BE2C (cell line): ENCODE data around the gene LAMA2.

ENCODE experiments used
- DNase-seq: peaks from one replicate; pipeline ENCODE4 v3.0.0-alpha.2; 2020
- H3K27me3 ChIP-seq: fragments of 250-450 bp; sonication (Bioruptor Pico); 2 replicates; pipeline ENCODE4 v1.5.1; 2020; ENCODE audit warnings: mild to moderate bottlenecking
- H3K36me3 ChIP-seq: fragments of 250-450 bp; sonication (Bioruptor Pico); 2 replicates; pipeline ENCODE4 v1.5.1; 2020; ENCODE audit warnings: mild to moderate bottlenecking
- H3K4me1 ChIP-seq: fragments of 250-450 bp; sonication (Bioruptor Pico); 2 replicates; pipeline ENCODE4 v1.5.1; 2020
- H3K4me3 ChIP-seq: 2 replicates; pipeline ENCODE4 v1.5.1; 2011; ENCODE audit warnings: low read depth, low read length
- H3K9me3 ChIP-seq: fragments of 250-450 bp; sonication (Bioruptor Pico); 2 replicates; pipeline ENCODE4 v1.5.1; 2020
- TF ChIP-seq, protein P1 (sequence below): IDR thresholded peaks from 2 replicates; pipeline ENCODE4 v1.5.1; 2012; ENCODE audit warnings: mild to moderate bottlenecking, low read depth, low read length

Gene LAMA2

GRCh38 chr6:129177801-129178200, 294.9 kb downstream of the LAMA2 start:
- TF ChIP-seq, protein P1, sequence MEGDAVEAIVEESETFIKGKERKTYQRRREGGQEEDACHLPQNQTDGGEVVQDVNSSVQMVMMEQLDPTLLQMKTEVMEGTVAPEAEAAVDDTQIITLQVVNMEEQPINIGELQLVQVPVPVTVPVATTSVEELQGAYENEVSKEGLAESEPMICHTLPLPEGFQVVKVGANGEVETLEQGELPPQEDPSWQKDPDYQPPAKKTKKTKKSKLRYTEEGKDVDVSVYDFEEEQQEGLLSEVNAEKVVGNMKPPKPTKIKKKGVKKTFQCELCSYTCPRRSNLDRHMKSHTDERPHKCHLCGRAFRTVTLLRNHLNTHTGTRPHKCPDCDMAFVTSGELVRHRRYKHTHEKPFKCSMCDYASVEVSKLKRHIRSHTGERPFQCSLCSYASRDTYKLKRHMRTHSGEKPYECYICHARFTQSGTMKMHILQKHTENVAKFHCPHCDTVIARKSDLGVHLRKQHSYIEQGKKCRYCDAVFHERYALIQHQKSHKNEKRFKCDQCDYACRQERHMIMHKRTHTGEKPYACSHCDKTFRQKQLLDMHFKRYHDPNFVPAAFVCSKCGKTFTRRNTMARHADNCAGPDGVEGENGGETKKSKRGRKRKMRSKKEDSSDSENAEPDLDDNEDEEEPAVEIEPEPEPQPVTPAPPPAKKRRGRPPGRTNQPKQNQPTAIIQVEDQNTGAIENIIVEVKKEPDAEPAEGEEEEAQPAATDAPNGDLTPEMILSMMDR: no peak
- H3K9me3 ChIP-seq: no peaks in the 10 kb centered on the region
- no peaks in the 10 kb centered on the region for H3K27me3 ChIP-seq
- no peaks in the 10 kb centered on the region for H3K4me1 ChIP-seq
- no peak overlapping the region for H3K4me3 ChIP-seq
- DNase-seq: no peak
- no peaks in the 10 kb centered on the region for H3K36me3 ChIP-seq

GRCh38 chr6:129179283-129179682, 296.3 kb downstream of the LAMA2 start:
- Histone ChIP-seq H3K4me1 (no peaks in the 10 kb centered on the region), H3K4me3 (no peak overlapping the region), H3K27me3 (no peaks in the 10 kb centered on the region), H3K9me3 (no peaks in the 10 kb centered on the region), H3K36me3 (no peaks in the 10 kb centered on the region)
- DNase-seq: no peak
- TF ChIP-seq, protein P1: no peak

- Histone ChIP-seq H3K9me3 (no peaks in the 10 kb centered on the region), H3K4me3 (no peak overlapping the region), H3K4me1 (no peaks in the 10 kb centered on the region), H3K27me3 (no peaks in the 10 kb centered on the region), H3K36me3 (no peaks in the 10 kb centered on the region)
- DNase-seq: no peak
- TF ChIP-seq, protein P1: no peak
These were observed 298.1 kb downstream of the LAMA2 start for GRCh38 chr6:129181001-129181400.

- TF ChIP-seq, protein P1: no peak
- Histone ChIP-seq H3K4me1 (no peaks in the 10 kb centered on the region), H3K27me3 (no peaks in the 10 kb centered on the region), H3K36me3 (no peaks in the 10 kb centered on the region), H3K4me3 (no peak overlapping the region), H3K9me3 (no peaks in the 10 kb centered on the region)
- no peak for DNase-seq
These were observed 300.3 kb downstream of the LAMA2 start for GRCh38 chr6:129183187-129183591.

DNA sequence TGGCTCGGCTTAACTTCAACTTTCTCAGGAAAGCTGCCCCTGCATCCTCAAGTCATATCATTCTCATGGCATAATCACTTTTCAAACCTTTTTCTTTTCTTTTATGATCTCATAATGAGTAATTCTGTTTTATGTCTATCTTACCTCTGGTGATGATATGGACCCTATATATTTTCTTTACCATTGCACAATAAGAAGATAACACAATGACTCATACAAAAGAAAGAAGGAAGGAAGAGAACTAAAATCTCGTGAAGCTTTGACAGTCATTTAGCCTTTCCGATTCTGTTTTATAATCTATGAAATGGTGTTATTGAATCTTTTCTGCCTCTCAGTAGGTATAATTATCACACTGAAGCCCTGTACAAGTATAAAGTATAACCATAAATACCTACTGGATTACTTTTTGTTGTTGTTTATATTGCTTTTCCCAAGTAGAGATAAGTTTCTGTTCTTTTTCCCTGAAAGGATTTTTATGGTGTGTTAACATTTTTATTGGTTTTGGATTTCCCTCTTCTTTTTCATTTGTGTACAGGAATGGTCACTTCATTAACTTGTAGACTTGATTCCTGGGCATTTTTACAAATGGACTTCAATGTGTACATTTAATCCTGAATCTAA, 300.9 kb downstream of the LAMA2 start:
- TF ChIP-seq, protein P1: no peak
- DNase-seq: no peak
- Histone ChIP-seq H3K4me1 (no peaks in the 10 kb centered on the region), H3K4me3 (no peak overlapping the region), H3K36me3 (no peaks in the 10 kb centered on the region), H3K27me3 (no peaks in the 10 kb centered on the region), H3K9me3 (no peaks in the 10 kb centered on the region)

DNA sequence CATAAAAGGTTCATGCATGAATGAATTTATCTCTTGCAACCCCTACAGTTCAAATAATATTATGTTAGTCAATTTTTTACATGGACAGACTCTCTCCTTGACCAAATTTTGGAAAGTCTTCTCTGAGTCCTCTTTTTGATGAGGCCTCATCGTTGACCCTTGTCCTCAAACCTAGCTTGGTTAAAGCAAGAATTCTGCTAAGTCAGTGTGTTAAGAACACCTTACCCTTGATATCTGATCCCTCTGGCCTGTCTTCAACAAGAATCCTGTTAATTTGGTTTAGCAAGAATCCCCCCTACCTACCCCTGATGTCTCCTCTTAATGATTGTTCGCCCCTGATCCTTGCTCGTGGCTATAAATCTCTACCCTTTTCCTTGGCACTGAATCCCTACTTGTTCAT, 301.4 kb downstream of the LAMA2 start:
- Histone ChIP-seq H3K27me3 (no peaks in the 10 kb centered on the region), H3K4me3 (no peak overlapping the region), H3K9me3 (no peaks in the 10 kb centered on the region), H3K4me1 (no peaks in the 10 kb centered on the region), H3K36me3 (no peaks in the 10 kb centered on the region)
- TF ChIP-seq, protein P1: no peak
- no peak for DNase-seq
